ENCODE measurements around the gene TIMP2. TPM values are rescaled to one million over a fixed set of nuclear protein-coding genes. Genes with fewer than 3 reads are reported as not detected.
"Not testable (repeated sequence)": the region's sequence is repeated elsewhere in the genome, so short reads cannot be mapped to it uniquely, and the experiment has no call there.

The TIMP2 gene
- total and polyA plus RNA-seq, 8 donors, result 158 to 313 (median 179) TPM

DNA sequence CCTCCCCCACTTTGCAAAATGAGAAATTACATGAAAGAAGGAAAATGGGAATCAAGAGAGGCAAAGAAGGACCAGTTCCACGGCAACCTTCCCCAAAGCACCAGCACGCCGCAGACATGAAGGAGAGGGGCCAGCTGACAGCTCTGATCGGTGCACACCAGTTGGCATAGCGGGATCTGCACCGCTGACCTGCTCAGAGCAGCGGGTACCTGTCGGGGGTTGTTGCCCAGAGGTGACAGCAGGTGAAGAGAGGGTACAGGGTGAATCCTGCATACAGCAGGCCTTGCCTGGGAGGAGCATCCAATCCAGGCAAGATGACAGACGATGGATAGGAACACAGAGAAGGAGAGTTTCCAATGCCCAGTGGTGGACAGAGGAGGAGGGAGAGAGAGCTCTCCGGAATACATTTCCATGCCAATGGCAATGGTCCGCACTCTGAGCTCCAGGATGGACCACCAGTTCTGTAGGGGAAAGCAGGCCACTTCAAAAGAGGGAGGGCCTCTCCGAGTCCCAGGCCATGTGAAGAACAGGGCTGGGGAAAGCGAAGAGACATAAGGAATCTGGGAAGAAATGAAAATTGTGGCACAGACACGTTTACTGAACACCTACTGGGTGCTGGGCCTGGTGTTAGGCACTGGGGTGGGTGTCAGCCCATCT lies 46.2 kb downstream of the TIMP2 start:
- no peaks in the 10 kb centered on the region for H3K27me3 ChIP-seq
- peak overlapping the region in 1 of 2 donors; percentile 17 for H3K4me3 ChIP-seq
- no peaks in the 10 kb centered on the region for H3K9me3 ChIP-seq
- TF ChIP-seq, protein P1, sequence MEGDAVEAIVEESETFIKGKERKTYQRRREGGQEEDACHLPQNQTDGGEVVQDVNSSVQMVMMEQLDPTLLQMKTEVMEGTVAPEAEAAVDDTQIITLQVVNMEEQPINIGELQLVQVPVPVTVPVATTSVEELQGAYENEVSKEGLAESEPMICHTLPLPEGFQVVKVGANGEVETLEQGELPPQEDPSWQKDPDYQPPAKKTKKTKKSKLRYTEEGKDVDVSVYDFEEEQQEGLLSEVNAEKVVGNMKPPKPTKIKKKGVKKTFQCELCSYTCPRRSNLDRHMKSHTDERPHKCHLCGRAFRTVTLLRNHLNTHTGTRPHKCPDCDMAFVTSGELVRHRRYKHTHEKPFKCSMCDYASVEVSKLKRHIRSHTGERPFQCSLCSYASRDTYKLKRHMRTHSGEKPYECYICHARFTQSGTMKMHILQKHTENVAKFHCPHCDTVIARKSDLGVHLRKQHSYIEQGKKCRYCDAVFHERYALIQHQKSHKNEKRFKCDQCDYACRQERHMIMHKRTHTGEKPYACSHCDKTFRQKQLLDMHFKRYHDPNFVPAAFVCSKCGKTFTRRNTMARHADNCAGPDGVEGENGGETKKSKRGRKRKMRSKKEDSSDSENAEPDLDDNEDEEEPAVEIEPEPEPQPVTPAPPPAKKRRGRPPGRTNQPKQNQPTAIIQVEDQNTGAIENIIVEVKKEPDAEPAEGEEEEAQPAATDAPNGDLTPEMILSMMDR (IDR thresholded peaks at IDR 0.05), result no peak
- intact Hi-C loops (cut with DNase I), result no loop called here
- ATAC-seq (no peak), DNase-seq (peak in 1 of 4 donors; percentile 57)
- peak overlapping the region; percentile 86 to 90 for H3K27ac ChIP-seq
- H3K4me1 ChIP-seq, result peaks cover 35 to 80% of the 10 kb centered on the region in 2 donors
- no peaks in the 10 kb centered on the region for H3K36me3 ChIP-seq

DNA sequence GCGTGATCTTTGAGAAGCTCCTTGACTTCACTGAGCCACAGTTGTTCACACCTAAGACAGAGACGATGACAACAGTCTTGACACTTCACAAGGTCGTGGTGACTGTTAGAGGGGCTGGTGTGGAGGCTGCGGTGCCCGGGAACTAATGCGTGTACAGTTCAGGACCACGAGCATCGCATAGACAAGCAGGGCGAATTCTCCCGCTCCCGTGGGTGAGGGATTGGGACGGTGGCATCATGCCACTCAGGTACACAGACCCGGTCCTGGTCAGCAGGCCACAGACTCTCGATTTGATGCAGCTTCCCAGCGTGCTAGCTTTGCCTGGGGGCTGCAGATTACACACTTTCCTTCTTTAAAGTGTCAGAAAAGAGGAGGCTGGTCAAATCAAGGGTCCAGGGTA lies 46.9 kb downstream of the TIMP2 start:
- H3K4me1 ChIP-seq, result peaks cover 28 to 73% of the 10 kb centered on the region in 2 donors

DNA sequence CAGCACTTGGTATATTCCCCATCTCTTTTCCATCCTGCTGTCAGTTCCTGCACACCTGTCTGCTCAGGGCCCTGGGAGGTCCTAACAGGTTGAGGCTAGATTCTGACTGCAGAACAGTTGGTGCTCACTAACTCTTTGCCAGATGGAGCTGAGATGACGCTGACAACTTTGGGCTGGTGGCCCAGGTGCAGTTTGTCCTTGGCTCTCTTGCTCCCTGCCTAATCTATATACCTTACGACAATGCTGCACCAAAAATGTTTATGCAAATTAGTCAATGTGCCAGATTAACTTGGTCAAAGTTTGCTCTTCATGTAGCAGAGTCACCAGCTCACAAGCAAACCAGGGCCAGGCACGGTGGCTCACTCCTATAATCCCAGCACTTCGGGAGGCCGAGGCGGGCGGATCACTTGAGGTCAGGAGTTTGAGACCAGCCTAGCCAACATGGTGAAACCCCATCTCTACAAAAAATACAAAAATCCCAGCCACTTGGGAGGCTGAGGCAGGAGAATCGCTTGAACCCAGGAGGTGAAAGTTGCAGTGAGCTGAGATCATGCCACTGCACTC lies 48.2 kb downstream of the TIMP2 start:
- Histone ChIP-seq H3K4me1 (peaks cover 19 to 66% of the 10 kb centered on the region in 2 donors), H3K36me3 (peaks cover 0 to 15% of the 10 kb centered on the region in 2 donors)
- H3K27ac ChIP-seq; H3K9me3 ChIP-seq; ATAC-seq; intact Hi-C loops (cut with DNase I); H3K27me3 ChIP-seq; H3K4me3 ChIP-seq; DNase-seq: not testable (repeated sequence)

More for the DNA sequence above, 46.9 kb downstream of the TIMP2 start:
- DNase-seq (peak in 1 of 4 donors; percentile 71), ATAC-seq (no peak)
- Histone ChIP-seq H3K27me3 (no peaks in the 10 kb centered on the region), H3K36me3 (peaks cover 0 to 4% of the 10 kb centered on the region in 2 donors), H3K9me3 (no peaks in the 10 kb centered on the region), H3K27ac (no peak overlapping the region), H3K4me3 (no peak overlapping the region)
- intact Hi-C loops (cut with DNase I), result no loop called here
- TF ChIP-seq, protein P1 (IDR thresholded peaks at IDR 0.05), result no peak

GRCh38 chr17:78876094-78876597 lies 49.0 kb downstream of the TIMP2 start:
- TF ChIP-seq, protein P1 (IDR thresholded peaks at IDR 0.05), result no peak
- Histone ChIP-seq H3K9me3 (no peaks in the 10 kb centered on the region), H3K27ac (peak overlapping the region in 1 of 2 donors; percentile 68), H3K27me3 (no peaks in the 10 kb centered on the region), H3K4me1 (peaks cover 19 to 57% of the 10 kb centered on the region in 2 donors), H3K36me3 (peaks cover 0 to 22% of the 10 kb centered on the region in 2 donors), H3K4me3 (no peak overlapping the region)
- ATAC-seq (no peak), DNase-seq (no peak)
- intact Hi-C loops (cut with DNase I), result no loop called here

GRCh38 chr17:78875363-78876093 lies 49.7 kb downstream of the TIMP2 start:
- no peak overlapping the region for H3K4me3 ChIP-seq
- TF ChIP-seq, protein P1 (IDR thresholded peaks at IDR 0.05), result no peak
- H3K36me3 ChIP-seq, result peaks cover 0 to 29% of the 10 kb centered on the region in 2 donors
- peaks cover 19 to 52% of the 10 kb centered on the region in 2 donors for H3K4me1 ChIP-seq
- peak overlapping the region in 1 of 2 donors; percentile 68 for H3K27ac ChIP-seq
- DNase-seq (no peak), ATAC-seq (no peak)
- intact Hi-C loops (cut with DNase I), result no loop called here
- no peaks in the 10 kb centered on the region for H3K27me3 ChIP-seq
- no peaks in the 10 kb centered on the region for H3K9me3 ChIP-seq
